CD14-positive monocyte (primary cell): Measurements from ENCODE around the gene NFATC1. TPM values are rescaled to one million over a fixed set of nuclear protein-coding genes. Genes with fewer than 3 reads are reported as not detected.

Experiments
- DNase-seq, 3 donors: peaks; one replicate each; pipeline ENCODE4 v3.0.0-alpha.2; 2011 to 2022
- H2AFZ ChIP-seq: 2 replicates; pipeline ENCODE4 v1.6.0; 2012; ENCODE audit warnings: mild to moderate bottlenecking, low read depth, low read length, inconsistent platforms; ENCODE audit not compliant: insufficient read depth, poor library complexity, severe bottlenecking
- H3K27ac ChIP-seq, 2 donors: 1 replicate in 1 of 2; 2 replicates in 1 of 2; pipeline ENCODE4 v1.5.1; 2012 to 2013; ENCODE audit warnings: low read length in 2 of 2, control low read depth in 1 of 2, inconsistent platforms in 1 of 2, low read depth in 1 of 2, mild to moderate bottlenecking in 1 of 2
- H3K27me3 ChIP-seq, 2 donors: one replicate each; pipeline versions ENCODE4 v1.6.0 to v1.6.1; 2011 to 2013; ENCODE audit warnings: low read length in 2 of 2; ENCODE audit not compliant: control insufficient read depth in 2 of 2, insufficient read depth in 2 of 2
- H3K36me3 ChIP-seq, 2 donors: replicated peaks in 1 of 2; 1 replicate in 1 of 2; 2 replicates in 1 of 2; pipeline versions ENCODE4 v1.5.1 to v1.6.1; 2012 to 2013; ENCODE audit warnings: low read length in 2 of 2, control low read depth in 1 of 2, inconsistent platforms in 1 of 2, mild to moderate bottlenecking in 1 of 2; ENCODE audit not compliant: insufficient read depth in 2 of 2, control insufficient read depth in 1 of 2
- H3K4me1 ChIP-seq, 2 donors: 1 replicate in 1 of 2; 2 replicates in 1 of 2; pipeline versions ENCODE4 v1.5.1 to v1.6.1; 2012 to 2013; ENCODE audit warnings: low read length in 2 of 2, control low read depth in 1 of 2, inconsistent platforms in 1 of 2, mild to moderate bottlenecking in 1 of 2, moderate library complexity in 1 of 2; ENCODE audit not compliant: insufficient read depth in 2 of 2, control insufficient read depth in 1 of 2
- H3K4me2 ChIP-seq: replicated peaks from 2 replicates; pipeline ENCODE3; 2012; ENCODE audit warnings: low read length, moderate library complexity, mild to moderate bottlenecking; ENCODE audit not compliant: poor library complexity, severe bottlenecking; ENCODE audit errors: extremely low read depth
- H3K4me3 ChIP-seq, 3 experiments: fragments of 200-600 bp in 1 of 3; sonication (generic) in 1 of 3; replicated peaks in 1 of 3; 1 replicate in 2 of 3; 2 replicates in 1 of 3; pipeline ENCODE4 v1.5.1; 2011 to 2013; ENCODE audit warnings: low read length in 3 of 3, mild to moderate bottlenecking in 3 of 3, control low read depth in 2 of 3, low read depth in 2 of 3, inconsistent platforms in 1 of 3, moderate library complexity in 1 of 3
- H3K79me2 ChIP-seq: 2 replicates; pipeline ENCODE4 v1.6.0; 2012; ENCODE audit warnings: mild to moderate bottlenecking, control low read depth, inconsistent platforms, low read length, moderate library complexity; ENCODE audit not compliant: insufficient read depth
- H3K9ac ChIP-seq: 2 replicates; pipeline ENCODE4 v1.6.0; 2017; ENCODE audit warnings: low read length, mild to moderate bottlenecking; ENCODE audit not compliant: insufficient read depth, poor library complexity, severe bottlenecking
- H3K9me3 ChIP-seq, 2 donors: replicated peaks in 1 of 2; 1 replicate in 1 of 2; 2 replicates in 1 of 2; pipeline versions ENCODE4 v1.5.1 to v1.6.1; 2012 to 2013; ENCODE audit warnings: low read length in 2 of 2, control low read depth in 1 of 2; ENCODE audit not compliant: control insufficient read depth in 1 of 2, insufficient read depth in 1 of 2
- H4K20me1 ChIP-seq: 2 replicates; pipeline ENCODE4 v1.6.0; 2012; ENCODE audit warnings: mild to moderate bottlenecking, low read length, control low read depth, moderate library complexity; ENCODE audit not compliant: insufficient read depth
- H3K27ac Mint-ChIP-seq, 7 donors: one replicate each; pipeline ENCODE4 v1.8.0; 2020; ENCODE audit warnings: mild to moderate bottlenecking in 7 of 7, mixed read lengths in 7 of 7, moderate library complexity in 6 of 7, inconsistent platforms in 2 of 7
- H3K27me3 Mint-ChIP-seq, 3 donors: one replicate each; pipeline ENCODE4 v1.8.0; 2021 to 2022; ENCODE audit warnings: low read depth in 3 of 3, mild to moderate bottlenecking in 3 of 3, mixed read lengths in 3 of 3, moderate library complexity in 3 of 3, inconsistent platforms in 1 of 3
- H3K36me3 Mint-ChIP-seq, 2 donors: one replicate each; pipeline ENCODE4 v1.8.0; 2020; ENCODE audit warnings: mixed read lengths in 2 of 2, inconsistent platforms in 1 of 2, mild to moderate bottlenecking in 1 of 2
- H3K4me1 Mint-ChIP-seq: one replicate; pipeline ENCODE4 v1.8.0; 2020; ENCODE audit warnings: mild to moderate bottlenecking, mixed read lengths
- H3K4me3 Mint-ChIP-seq, 2 donors: one replicate each; pipeline ENCODE4 v1.8.0; 2020; ENCODE audit warnings: mild to moderate bottlenecking in 2 of 2, mixed read lengths in 2 of 2, moderate library complexity in 1 of 2
- H3K9me3 Mint-ChIP-seq, 7 donors: one replicate each; pipeline ENCODE4 v1.8.0; 2020 to 2022; ENCODE audit warnings: mixed read lengths in 7 of 7, mild to moderate bottlenecking in 6 of 7, moderate library complexity in 6 of 7, inconsistent platforms in 2 of 7
- WGBS: methylation state at CpG from one replicate; pipeline ENCODE4 v1.1.5; 2013; ENCODE audit warnings: missing lambda C conversion rate; ENCODE audit not compliant: insufficient coverage; 5-methylcytosine and 5-hydroxymethylcytosine counted together
- intact Hi-C, 2 donors: fragments of 100-400 bp; cut with micrococcal nuclease; formaldehyde crosslinking; loops; one replicate each; pipeline versions ENCODE4 v1.15.0 to v1.15.1; 2023
- polyA plus RNA-seq, 3 donors: library from polyadenylated mRNA; depleted of rRNA in 1 of 3; unstranded in 2 of 3; stranded (reverse) in 1 of 3; fragments of 300-500 nt in 2 of 3; fragments of >200 nt in 1 of 3; fragmentation: Illumina TruSeq in 2 of 3; gene quantifications; 1 replicate in 2 of 3; 2 replicates in 1 of 3; pipeline ENCODE4 v1.2.3, GENCODE V29; 2012 to 2021
- TF ChIP-seq, protein P1 (sequence below): fragments of 200-600 bp; IDR thresholded peaks from one replicate; pipeline ENCODE4 v1.8.0; 2022; ENCODE audit warnings: antibody characterized with exemption, mild to moderate bottlenecking

Gene NFATC1
- polyA plus RNA-seq, 3 donors: 7.8 to 10.7 (median 8.3) TPM

GRCh38 chr18:79540904-79541282 lies 145.2 kb downstream of the NFATC1 start:
- H3K9me3 ChIP-seq: no peaks in the 10 kb centered on the region
- H3K4me3 Mint-ChIP-seq: no peak overlapping the region
- H3K27me3 ChIP-seq: no peaks in the 10 kb centered on the region
- H3K27ac ChIP-seq: no peak overlapping the region
- H4K20me1 ChIP-seq: no peaks in the 10 kb centered on the region
- peaks cover 2 to 7% (median 5%) of the 10 kb centered on the region in 3 donors for H3K27me3 Mint-ChIP-seq
- no peaks in the 10 kb centered on the region for H3K79me2 ChIP-seq
- intact Hi-C loops: no loop called here
- no peak overlapping the region for H3K4me3 ChIP-seq
- H3K4me2 ChIP-seq: no peak overlapping the region
- no peak for DNase-seq
- H3K27ac Mint-ChIP-seq: no peak overlapping the region
- H3K36me3 Mint-ChIP-seq: no peaks in the 10 kb centered on the region
- no peak overlapping the region for H3K9ac ChIP-seq
- no peaks in the 10 kb centered on the region for H3K36me3 ChIP-seq
- WGBS: 95% methylated on average over 11 of the region's 12 CpGs
- peaks cover 2 to 7% (median 6%) of the 10 kb centered on the region in 7 donors for H3K9me3 Mint-ChIP-seq
- TF ChIP-seq, protein P1, sequence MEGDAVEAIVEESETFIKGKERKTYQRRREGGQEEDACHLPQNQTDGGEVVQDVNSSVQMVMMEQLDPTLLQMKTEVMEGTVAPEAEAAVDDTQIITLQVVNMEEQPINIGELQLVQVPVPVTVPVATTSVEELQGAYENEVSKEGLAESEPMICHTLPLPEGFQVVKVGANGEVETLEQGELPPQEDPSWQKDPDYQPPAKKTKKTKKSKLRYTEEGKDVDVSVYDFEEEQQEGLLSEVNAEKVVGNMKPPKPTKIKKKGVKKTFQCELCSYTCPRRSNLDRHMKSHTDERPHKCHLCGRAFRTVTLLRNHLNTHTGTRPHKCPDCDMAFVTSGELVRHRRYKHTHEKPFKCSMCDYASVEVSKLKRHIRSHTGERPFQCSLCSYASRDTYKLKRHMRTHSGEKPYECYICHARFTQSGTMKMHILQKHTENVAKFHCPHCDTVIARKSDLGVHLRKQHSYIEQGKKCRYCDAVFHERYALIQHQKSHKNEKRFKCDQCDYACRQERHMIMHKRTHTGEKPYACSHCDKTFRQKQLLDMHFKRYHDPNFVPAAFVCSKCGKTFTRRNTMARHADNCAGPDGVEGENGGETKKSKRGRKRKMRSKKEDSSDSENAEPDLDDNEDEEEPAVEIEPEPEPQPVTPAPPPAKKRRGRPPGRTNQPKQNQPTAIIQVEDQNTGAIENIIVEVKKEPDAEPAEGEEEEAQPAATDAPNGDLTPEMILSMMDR: no peak
- H3K4me1 Mint-ChIP-seq: no peaks in the 10 kb centered on the region
- no peaks in the 10 kb centered on the region for H3K4me1 ChIP-seq
- no peak overlapping the region for H2AFZ ChIP-seq

DNA sequence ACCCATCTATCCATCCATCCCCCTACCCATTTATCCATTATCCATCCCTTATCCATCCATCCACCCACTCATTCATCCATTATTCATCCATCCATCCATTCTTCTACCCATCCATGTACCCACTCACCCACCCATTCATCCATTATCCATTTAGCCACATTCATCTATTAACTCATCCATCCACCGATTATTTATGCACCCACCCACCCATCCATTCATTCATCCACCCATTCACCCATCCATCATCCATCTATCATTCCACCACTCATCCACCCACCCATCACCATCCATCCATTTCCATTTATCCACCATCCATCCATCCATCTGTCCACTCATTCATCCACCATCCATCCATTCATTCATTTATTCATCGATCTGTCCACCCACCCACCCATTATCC lies 146.5 kb downstream of the NFATC1 start:
- WGBS: 97% methylated on average over 2 of the region's 2 CpGs

More for the DNA sequence above, 146.5 kb downstream of the NFATC1 start:
- intact Hi-C loops: no loop called here
- Histone ChIP-seq H2AFZ (no peak overlapping the region), H3K27me3 (no peaks in the 10 kb centered on the region), H3K9ac (no peak overlapping the region), H3K4me3 (no peak overlapping the region), H3K4me1 (no peaks in the 10 kb centered on the region), H3K79me2 (no peaks in the 10 kb centered on the region), H4K20me1 (no peaks in the 10 kb centered on the region), H3K9me3 (no peaks in the 10 kb centered on the region), H3K36me3 (no peaks in the 10 kb centered on the region), H3K4me2 (no peak overlapping the region), H3K27ac (no peak overlapping the region)
- Mint-ChIP-seq H3K36me3 (no peaks in the 10 kb centered on the region), H3K4me3 (no peak overlapping the region), H3K27ac (no peak overlapping the region), H3K27me3 (peaks cover 2 to 7% (median 4%) of the 10 kb centered on the region in 3 donors), H3K9me3 (peaks cover 2 to 7% (median 6%) of the 10 kb centered on the region in 7 donors), H3K4me1 (no peaks in the 10 kb centered on the region)
- no peak for DNase-seq
- TF ChIP-seq, protein P1: no peak
